Naive thymus-derived CD4-positive, alpha-beta T cell (primary cell): Measurements from ENCODE around the gene PGBD5. TPM values are rescaled to one million over a fixed set of nuclear protein-coding genes. Genes with fewer than 3 reads are reported as not detected.

Experiments
- ATAC-seq: fragments of 150-1000 bp; cut with Tn5 transposase; 2 replicates; pipeline ENCODE4 v1.10.0; 2021; ENCODE audit warnings: mild to moderate bottlenecking, moderate library complexity
- CTCF ChIA-PET: fragments of 350-600 bp; sonication (Branson Sonifier 250); formaldehyde crosslinking; loops from one replicate; lab custom pipeline; 2021; ENCODE audit warnings: antibody characterized with exemption; lab: Charles Lee
- POLR2A ChIA-PET: fragments of 350-600 bp; sonication (Branson Sonifier 250); formaldehyde crosslinking; loops from one replicate; lab custom pipeline; 2021; ENCODE audit warnings: antibody characterized with exemption, inconsistent platforms; lab: Charles Lee
- DNase-seq, 9 donors: peaks; one replicate each; pipeline versions ENCODE4 v3.0.0 to v3.0.0-alpha.2; 2020 to 2022; ENCODE audit warnings: mixed read lengths in 1 of 9
- H3K27ac ChIP-seq: one replicate; pipeline ENCODE4 v1.7.0; 2013; ENCODE audit warnings: mild to moderate bottlenecking, low read depth, low read length, moderate library complexity
- H3K27me3 ChIP-seq, 2 donors: one replicate each; pipeline ENCODE4 v1.7.0; 2013; ENCODE audit warnings: low read length in 2 of 2, mild to moderate bottlenecking in 2 of 2, moderate library complexity in 2 of 2; ENCODE audit not compliant: control insufficient read depth in 2 of 2, insufficient read depth in 2 of 2
- H3K36me3 ChIP-seq, 3 experiments: 1 replicate in 2 of 3; 2 replicates in 1 of 3; pipeline ENCODE4 v1.7.0; 2013; ENCODE audit warnings: low read length in 3 of 3, mild to moderate bottlenecking in 3 of 3, moderate library complexity in 1 of 3; ENCODE audit not compliant: insufficient read depth in 3 of 3, control insufficient read depth in 2 of 3
- H3K4me1 ChIP-seq, 2 donors: one replicate each; pipeline ENCODE4 v1.7.0; 2013; ENCODE audit warnings: low read length in 2 of 2, mild to moderate bottlenecking in 2 of 2, moderate library complexity in 1 of 2; ENCODE audit not compliant: control insufficient read depth in 2 of 2, insufficient read depth in 2 of 2
- H3K4me3 ChIP-seq: 2 replicates; pipeline ENCODE4 v1.7.0; 2013; ENCODE audit warnings: mild to moderate bottlenecking, low read length
- H3K9me3 ChIP-seq, 3 experiments: 1 replicate in 2 of 3; 2 replicates in 1 of 3; pipeline ENCODE4 v1.7.0; 2013; ENCODE audit warnings: low read length in 3 of 3; ENCODE audit not compliant: control insufficient read depth in 2 of 3
- H3K27ac Mint-ChIP-seq, 9 donors: one replicate each; pipeline ENCODE4 v1.8.0; 2020 to 2022; ENCODE audit warnings: mixed read lengths in 9 of 9, mild to moderate bottlenecking in 8 of 9, moderate library complexity in 5 of 9, inconsistent platforms in 2 of 9
- H3K27me3 Mint-ChIP-seq, 5 donors: one replicate each; pipeline ENCODE4 v1.8.0; 2021 to 2022; ENCODE audit warnings: mixed read lengths in 5 of 5, mild to moderate bottlenecking in 1 of 5
- H3K36me3 Mint-ChIP-seq, 5 donors: one replicate each; pipeline ENCODE4 v1.8.0; 2020 to 2022; ENCODE audit warnings: mixed read lengths in 5 of 5, mild to moderate bottlenecking in 3 of 5, inconsistent platforms in 1 of 5
- H3K4me1 Mint-ChIP-seq, 7 donors: one replicate each; pipeline ENCODE4 v1.8.0; 2020 to 2022; ENCODE audit warnings: mixed read lengths in 7 of 7, mild to moderate bottlenecking in 3 of 7, inconsistent platforms in 1 of 7
- H3K4me3 Mint-ChIP-seq, 10 donors: one replicate each; pipeline ENCODE4 v1.8.0; 2020 to 2022; ENCODE audit warnings: mild to moderate bottlenecking in 10 of 10, mixed read lengths in 10 of 10, moderate library complexity in 6 of 10, inconsistent platforms in 2 of 10
- H3K9me3 Mint-ChIP-seq, 11 donors: one replicate each; pipeline ENCODE4 v1.8.0; 2020 to 2022; ENCODE audit warnings: mixed read lengths in 11 of 11, mild to moderate bottlenecking in 4 of 11, inconsistent platforms in 1 of 11, moderate library complexity in 1 of 11
- intact Hi-C, 2 donors: fragments of 100-400 bp; cut with micrococcal nuclease; formaldehyde crosslinking; loops; one replicate each; pipeline ENCODE4 v1.15.1; 2023
- polyA plus RNA-seq, 2 donors: library from polyadenylated mRNA; unstranded; fragments of 300-500 nt; fragmentation: Illumina TruSeq; gene quantifications; one replicate each; pipeline ENCODE4 v1.2.3, GENCODE V29; 2021
- total RNA-seq, 6 experiments: library from RNA in 5 of 6; stranded (reverse) in 5 of 6; gene quantifications; 1 replicate in 5 of 6; 2 replicates in 1 of 6; pipeline ENCODE4 v1.2.3 and lab custom pipeline; 2021 to 2026

The PGBD5 gene
- total and polyA plus RNA-seq, 7 experiments from 2014 or later = 0.36 TPM; not detected in 6

DNA sequence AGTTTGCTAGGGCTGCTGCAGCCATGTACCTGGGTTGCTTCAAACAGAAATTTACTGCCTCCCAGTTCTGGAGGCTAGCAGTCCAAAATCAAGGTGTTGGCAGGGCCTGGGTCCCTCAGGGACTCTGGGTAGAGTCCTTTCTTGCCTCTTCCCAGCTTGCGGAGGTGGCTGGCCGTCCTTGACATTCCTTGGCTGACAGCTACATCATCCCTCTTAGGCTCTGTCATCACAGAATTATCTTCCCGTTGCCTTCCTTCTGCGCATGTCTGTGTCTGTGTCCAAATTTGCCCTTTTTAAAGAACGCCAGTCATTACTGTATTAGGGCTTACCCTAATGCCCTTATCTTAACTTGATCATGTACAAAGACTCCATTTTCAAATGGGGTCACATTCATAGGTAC is 37.6 kb upstream of the PGBD5 start:
- H3K4me3 ChIP-seq = no peak overlapping the region

DNA sequence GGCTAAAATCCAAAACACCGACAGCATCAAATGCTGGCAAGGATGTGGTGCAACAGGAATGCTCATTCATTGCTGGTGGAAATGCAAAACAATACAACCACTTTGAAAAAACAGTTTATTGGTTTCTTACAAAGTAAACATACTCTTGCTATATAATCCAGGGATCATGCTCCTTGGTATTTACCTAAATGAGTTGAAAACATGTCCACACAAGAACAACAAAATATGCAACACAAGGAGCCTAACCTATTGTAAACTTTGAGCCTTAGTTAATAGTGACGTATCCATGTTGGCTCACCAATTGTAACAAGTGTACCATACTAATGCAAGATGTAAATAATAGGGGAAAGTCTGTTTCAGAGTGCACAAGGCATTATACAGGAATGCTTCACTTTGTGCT is 37.2 kb upstream of the PGBD5 start:
- DNase-seq (no peak), ATAC-seq (no peak)
- Mint-ChIP-seq H3K27me3 (peaks cover 21 to 44% (median 31%) of the 10 kb centered on the region in 5 donors), H3K36me3 (peaks cover 0 to 3% (median 0%) of the 10 kb centered on the region in 5 donors), H3K4me3 (no peak overlapping the region), H3K27ac (no peak overlapping the region), H3K4me1 (peaks cover 0 to 2% (median 0%) of the 10 kb centered on the region in 7 donors), H3K9me3 (peaks cover 0 to 6% (median 0%) of the 10 kb centered on the region in 11 donors)
- Histone ChIP-seq H3K27ac (no peak overlapping the region), H3K9me3 (no peaks in the 10 kb centered on the region), H3K27me3 (no peaks in the 10 kb centered on the region), H3K4me3 (no peak overlapping the region), H3K4me1 (no peaks in the 10 kb centered on the region), H3K36me3 (no peaks in the 10 kb centered on the region)
- POLR2A ChIA-PET = no interaction called here
- CTCF ChIA-PET = no interaction called here
- intact Hi-C loops = no loop called here

More for the DNA sequence above, 37.6 kb upstream of the PGBD5 start:
- Histone ChIP-seq H3K4me1 (no peaks in the 10 kb centered on the region), H3K36me3 (no peaks in the 10 kb centered on the region), H3K27ac (no peak overlapping the region), H3K27me3 (no peaks in the 10 kb centered on the region), H3K9me3 (no peaks in the 10 kb centered on the region)
- Mint-ChIP-seq H3K9me3 (peaks cover 0 to 10% (median 0%) of the 10 kb centered on the region in 11 donors), H3K36me3 (peaks cover 0 to 3% (median 0%) of the 10 kb centered on the region in 5 donors), H3K27me3 (peaks cover 20 to 40% (median 29%) of the 10 kb centered on the region in 5 donors), H3K4me3 (no peak overlapping the region), H3K27ac (no peak overlapping the region), H3K4me1 (peaks cover 0 to under 1% (median 0%) of the 10 kb centered on the region in 7 donors)
- no peak for ATAC-seq
- intact Hi-C loops = no loop called here
- no peak for DNase-seq
- ChIA-PET POLR2A (no interaction called here), CTCF (no interaction called here)

DNA sequence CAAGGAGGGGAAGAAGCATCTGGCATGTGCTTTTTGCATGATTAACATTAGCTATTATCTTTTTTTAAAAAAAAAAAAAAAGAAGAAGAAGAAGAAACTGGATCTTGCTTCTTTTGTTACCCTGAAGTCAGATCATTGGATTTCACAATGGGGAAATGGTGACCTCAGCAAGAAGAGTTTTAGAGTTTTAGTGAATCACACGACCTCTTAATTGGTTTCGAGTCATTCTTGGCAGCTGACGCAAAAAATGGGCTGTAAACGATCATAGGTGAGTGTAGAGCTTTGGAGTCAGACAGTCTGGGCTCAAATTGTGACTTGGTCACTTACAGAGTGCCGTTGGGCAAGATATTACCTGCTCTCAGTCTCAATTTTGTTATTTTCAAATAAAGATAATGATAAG is 33.3 kb upstream of the PGBD5 start:
- CTCF ChIA-PET = no interaction called here
- H3K4me1 Mint-ChIP-seq = peaks cover 0 to 2% (median 0%) of the 10 kb centered on the region in 7 donors
- no peak overlapping the region for H3K4me3 Mint-ChIP-seq
- DNase-seq (no peak), ATAC-seq (no peak)
- H3K36me3 Mint-ChIP-seq = peaks cover 0 to 3% (median 0%) of the 10 kb centered on the region in 5 donors
- H3K36me3 ChIP-seq = no peaks in the 10 kb centered on the region
- H3K9me3 ChIP-seq = no peaks in the 10 kb centered on the region
- POLR2A ChIA-PET = no interaction called here
- no peak overlapping the region for H3K27ac Mint-ChIP-seq
- H3K27ac ChIP-seq = no peak overlapping the region
- intact Hi-C loops = no loop called here
- no peak overlapping the region for H3K4me3 ChIP-seq
- peaks cover 0 to 5% (median 0%) of the 10 kb centered on the region in 11 donors for H3K9me3 Mint-ChIP-seq
- H3K27me3 ChIP-seq = no peaks in the 10 kb centered on the region
- no peaks in the 10 kb centered on the region for H3K4me1 ChIP-seq
- peaks cover 25 to 56% (median 45%) of the 10 kb centered on the region in 5 donors for H3K27me3 Mint-ChIP-seq

DNA sequence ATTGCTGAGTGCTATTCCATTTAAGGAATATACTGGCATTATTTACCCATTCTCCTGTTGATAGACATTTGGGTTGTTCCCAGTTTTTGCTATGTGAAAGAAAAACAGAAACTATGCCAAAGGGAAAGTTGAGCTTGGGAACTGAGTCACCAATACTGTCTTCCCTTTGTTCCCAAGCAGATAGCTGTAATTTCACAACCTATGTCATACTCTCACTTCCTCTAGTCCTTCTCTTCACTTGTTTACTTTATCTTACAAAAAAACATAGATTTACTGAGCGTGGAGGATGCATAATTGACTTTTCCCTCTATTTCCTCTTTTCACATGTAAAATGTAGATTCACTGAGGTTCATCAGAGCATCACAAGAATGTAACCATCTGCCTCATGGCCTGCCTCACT is 32.4 kb upstream of the PGBD5 start:
- intact Hi-C loops = no loop called here
- Mint-ChIP-seq H3K27me3 (peaks cover 25 to 60% (median 45%) of the 10 kb centered on the region in 5 donors), H3K27ac (no peak overlapping the region), H3K4me1 (peaks cover 0 to 2% (median 0%) of the 10 kb centered on the region in 7 donors), H3K36me3 (peaks cover 0 to 3% (median 0%) of the 10 kb centered on the region in 5 donors), H3K4me3 (no peak overlapping the region), H3K9me3 (peaks cover 0 to 5% (median 0%) of the 10 kb centered on the region in 11 donors)
- CTCF ChIA-PET = no interaction called here
- H3K27ac ChIP-seq = no peak overlapping the region
- H3K36me3 ChIP-seq = no peaks in the 10 kb centered on the region
- ATAC-seq (peak; percentile 27), DNase-seq (no peak)
- no peak overlapping the region for H3K4me3 ChIP-seq
- H3K4me1 ChIP-seq = no peaks in the 10 kb centered on the region
- H3K27me3 ChIP-seq = no peaks in the 10 kb centered on the region
- POLR2A ChIA-PET = no interaction called here
- H3K9me3 ChIP-seq = no peaks in the 10 kb centered on the region

DNA sequence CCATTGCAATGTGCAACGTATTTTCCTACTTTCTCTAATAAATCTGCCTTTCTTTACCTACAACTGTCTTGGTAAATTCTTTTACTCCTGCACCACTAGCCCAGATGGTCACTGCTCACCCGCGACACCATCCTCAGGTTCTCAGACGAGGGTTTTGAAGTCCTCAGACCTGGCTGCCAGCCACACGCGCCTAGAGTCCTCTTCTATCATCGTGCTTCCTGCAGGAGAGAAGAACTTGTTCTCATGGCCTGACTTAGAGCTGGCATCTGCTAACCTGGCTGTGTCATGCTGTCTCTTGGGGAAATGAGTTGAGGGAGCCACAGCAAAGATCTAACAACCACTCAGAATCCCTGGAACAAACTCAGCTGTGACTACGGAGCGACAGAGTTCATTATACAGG is 30.3 kb upstream of the PGBD5 start:
- CTCF ChIA-PET = no interaction called here
- Mint-ChIP-seq H3K4me1 (peaks cover 0 to 2% (median 0%) of the 10 kb centered on the region in 7 donors), H3K27me3 (peaks cover 26 to 58% (median 42%) of the 10 kb centered on the region in 5 donors), H3K9me3 (peaks cover 0 to 5% (median 0%) of the 10 kb centered on the region in 11 donors), H3K36me3 (peaks cover 0 to 3% (median 0%) of the 10 kb centered on the region in 5 donors), H3K4me3 (no peak overlapping the region), H3K27ac (no peak overlapping the region)
- H3K36me3 ChIP-seq = no peaks in the 10 kb centered on the region
- no peaks in the 10 kb centered on the region for H3K9me3 ChIP-seq
- no peak overlapping the region for H3K27ac ChIP-seq
- H3K4me1 ChIP-seq = no peaks in the 10 kb centered on the region
- H3K4me3 ChIP-seq = no peak overlapping the region
- no peaks in the 10 kb centered on the region for H3K27me3 ChIP-seq
- intact Hi-C loops = no loop called here
- POLR2A ChIA-PET = no interaction called here
- no peak for DNase-seq
- no peak for ATAC-seq

DNA sequence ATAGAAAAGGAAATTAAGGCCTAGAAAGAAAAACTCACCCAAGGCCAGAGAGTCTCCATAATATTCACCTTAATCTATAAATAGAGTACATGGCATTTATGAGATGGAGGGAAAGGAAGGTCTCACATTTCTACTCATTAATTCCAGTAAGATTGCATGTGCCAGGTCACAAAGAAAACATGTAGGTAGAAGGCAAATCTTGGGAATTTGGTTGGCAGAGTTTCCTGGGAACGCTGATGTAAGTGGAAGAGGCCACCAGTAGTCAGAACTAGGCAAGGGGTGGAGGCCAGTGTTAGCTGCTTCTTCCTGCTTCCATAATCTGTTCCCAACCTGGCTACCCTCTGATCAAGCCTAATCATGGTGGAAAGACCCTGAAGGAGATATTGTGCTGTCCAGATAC is 29.2 kb upstream of the PGBD5 start:
- no peak for DNase-seq
- Histone ChIP-seq H3K27me3 (no peaks in the 10 kb centered on the region), H3K27ac (no peak overlapping the region), H3K9me3 (no peaks in the 10 kb centered on the region), H3K4me3 (no peak overlapping the region), H3K4me1 (no peaks in the 10 kb centered on the region), H3K36me3 (no peaks in the 10 kb centered on the region)
- ChIA-PET POLR2A (no interaction called here), CTCF (no interaction called here)
- no peak for ATAC-seq
- Mint-ChIP-seq H3K27me3 (peaks cover 21 to 47% (median 31%) of the 10 kb centered on the region in 5 donors), H3K9me3 (peaks cover 0 to 4% (median 0%) of the 10 kb centered on the region in 11 donors), H3K4me3 (no peak overlapping the region), H3K36me3 (peaks cover 0 to 3% (median 0%) of the 10 kb centered on the region in 5 donors), H3K27ac (no peak overlapping the region), H3K4me1 (peaks cover 0 to 2% (median 0%) of the 10 kb centered on the region in 7 donors)
- intact Hi-C loops = no loop called here

DNA sequence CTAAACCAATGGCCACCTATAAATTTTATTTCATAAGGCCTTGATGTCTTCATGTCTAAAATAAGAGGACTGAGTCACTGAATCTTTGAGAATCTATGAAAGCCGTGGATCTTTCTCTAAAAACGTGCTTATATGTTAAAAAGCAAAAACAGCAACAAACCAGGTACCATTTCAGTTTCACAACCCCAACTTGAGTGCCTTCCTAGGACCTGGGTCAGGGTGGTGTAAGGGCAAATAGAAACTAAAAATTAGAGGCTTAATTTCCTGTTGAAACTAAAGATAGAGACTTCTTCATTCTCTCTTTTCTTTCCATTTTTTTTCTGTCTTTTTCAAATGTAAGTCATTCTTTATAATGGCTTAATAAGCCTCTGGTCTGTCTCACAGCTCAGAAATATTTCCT is 27.2 kb upstream of the PGBD5 start:
- Histone ChIP-seq H3K4me1 (no peaks in the 10 kb centered on the region), H3K9me3 (no peaks in the 10 kb centered on the region), H3K36me3 (no peaks in the 10 kb centered on the region), H3K27ac (no peak overlapping the region), H3K27me3 (no peaks in the 10 kb centered on the region), H3K4me3 (no peak overlapping the region)
- DNase-seq (no peak), ATAC-seq (no peak)
- Mint-ChIP-seq H3K27ac (no peak overlapping the region), H3K27me3 (peaks cover 11 to 38% (median 29%) of the 10 kb centered on the region in 5 donors), H3K4me3 (no peak overlapping the region), H3K4me1 (no peaks in the 10 kb centered on the region), H3K9me3 (peaks cover 0 to 7% (median 0%) of the 10 kb centered on the region in 11 donors), H3K36me3 (no peaks in the 10 kb centered on the region)
- ChIA-PET CTCF (no interaction called here), POLR2A (no interaction called here)
- intact Hi-C loops = no loop called here
